NCI-H146 treated with DMSO at 0.1 percent for 48 hours (cell line): ENCODE measurements around the gene PAK4.
"Not testable (repeated sequence)": the region's sequence is repeated elsewhere in the genome, so short reads cannot be mapped to it uniquely, and the experiment has no call there.

Experiments used
- DNase-seq: peaks from one replicate; lab custom pipeline; 2025; ENCODE audit not compliant: unreplicated experiment; lab: John Stamatoyannopoulos, UW

The PAK4 gene

DNA sequence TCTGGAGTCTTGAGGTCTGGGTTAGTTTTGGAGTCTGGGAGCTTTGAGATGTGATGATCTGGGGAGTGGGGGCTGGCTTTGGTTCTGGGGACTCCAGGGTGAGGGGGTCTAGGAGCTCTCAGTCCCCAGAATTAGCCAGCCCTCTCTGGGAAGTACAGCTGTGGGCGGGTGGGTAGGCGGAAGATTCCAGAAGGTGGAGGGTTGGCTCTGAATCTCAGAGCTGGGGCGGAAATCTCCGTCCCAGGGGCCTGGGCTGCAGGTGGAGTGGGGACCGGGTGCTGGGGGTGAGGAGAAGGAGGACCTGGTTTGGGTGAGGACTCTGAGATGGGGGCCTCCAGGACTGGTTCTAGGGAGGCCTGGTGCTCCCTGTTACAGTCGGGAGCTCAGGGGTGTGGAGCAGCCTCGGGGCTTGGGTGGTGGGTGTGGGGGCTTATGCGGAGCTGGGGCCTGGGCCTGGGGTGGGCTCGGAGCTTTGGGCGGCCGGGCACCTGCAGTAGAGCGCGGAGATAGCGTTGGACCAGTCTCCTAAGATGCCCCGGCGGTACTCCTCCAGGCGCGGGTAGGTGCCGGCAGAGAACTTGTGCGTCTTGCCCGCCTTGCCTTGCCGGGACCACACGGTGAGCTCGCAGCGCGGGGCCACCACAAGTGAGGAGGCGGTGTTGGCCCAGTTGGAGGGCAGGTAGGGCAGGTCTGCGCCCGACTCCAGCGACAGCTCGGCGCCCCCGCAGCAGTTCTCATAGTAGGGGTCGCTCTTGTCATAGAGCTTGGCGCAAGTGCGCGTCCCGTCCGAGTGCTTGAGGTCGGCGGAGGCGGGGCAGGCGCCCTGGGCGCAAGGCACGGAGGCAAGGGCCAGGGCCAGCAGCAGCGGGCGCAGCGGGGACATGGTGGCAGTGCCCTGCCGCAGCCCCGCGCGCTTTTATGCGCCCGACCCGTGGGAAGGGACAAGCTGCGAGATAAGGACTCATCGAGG is 78.1 kb downstream of the PAK4 start, which contains the start of gene SYCN:
Gene SYCN, minus strand, starts transcription at position 892 of the 970 bp plus-strand sequence. Its CDS starts 9 bp downstream, at position 883.
- DNase-seq: no peak

DNA sequence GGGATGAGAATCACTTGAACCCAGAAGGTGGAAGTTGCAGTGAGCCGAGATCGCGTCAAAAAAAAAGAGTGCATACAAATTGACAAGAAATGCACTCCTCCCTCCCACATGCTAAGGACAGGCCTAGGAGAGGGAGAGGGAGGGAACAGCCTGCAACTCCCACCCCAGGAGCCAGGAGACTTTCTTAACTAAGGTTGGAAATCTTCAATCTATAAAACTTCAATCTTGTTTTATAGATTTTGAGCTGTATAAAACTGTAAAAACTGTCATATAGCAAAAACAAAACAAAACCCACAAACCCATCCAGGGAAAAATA is 79.8 kb downstream of the PAK4 start:
- no peak for DNase-seq

GRCh38 chr19:39206122-39206521 is 80.5 kb downstream of the PAK4 start:
- no peak for DNase-seq

GRCh38 chr19:39207293-39207836 is 81.8 kb downstream of the PAK4 start:
- no peak for DNase-seq

DNA sequence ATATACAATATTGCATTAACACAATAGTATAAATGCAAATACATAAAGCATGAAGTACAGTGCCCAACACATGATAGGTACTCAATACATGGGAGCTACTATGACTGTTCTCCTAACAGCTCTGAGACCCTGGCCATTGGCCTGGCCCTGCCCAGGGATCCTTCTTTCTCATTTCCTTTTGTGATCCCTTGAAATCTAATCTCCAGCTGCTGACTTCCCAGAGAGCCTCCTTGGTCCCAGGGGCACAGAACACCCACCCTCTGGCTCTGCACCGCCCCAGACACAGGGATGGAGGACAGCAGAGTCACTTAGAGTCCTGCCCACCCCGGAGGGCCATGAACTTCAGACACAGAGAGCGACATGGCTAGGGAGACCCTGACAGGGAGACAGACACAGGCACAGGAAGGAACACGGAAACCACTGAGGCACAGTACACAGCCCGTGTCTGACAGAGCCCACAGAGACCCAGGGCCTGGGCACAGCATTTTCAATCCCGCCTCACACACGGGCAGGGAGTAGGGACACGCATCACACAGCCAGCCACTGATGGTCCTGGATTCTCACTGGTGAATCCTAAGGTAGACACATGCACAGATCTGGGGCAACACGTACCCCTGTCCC is 82.7 kb downstream of the PAK4 start:
- no peak for DNase-seq

DNA sequence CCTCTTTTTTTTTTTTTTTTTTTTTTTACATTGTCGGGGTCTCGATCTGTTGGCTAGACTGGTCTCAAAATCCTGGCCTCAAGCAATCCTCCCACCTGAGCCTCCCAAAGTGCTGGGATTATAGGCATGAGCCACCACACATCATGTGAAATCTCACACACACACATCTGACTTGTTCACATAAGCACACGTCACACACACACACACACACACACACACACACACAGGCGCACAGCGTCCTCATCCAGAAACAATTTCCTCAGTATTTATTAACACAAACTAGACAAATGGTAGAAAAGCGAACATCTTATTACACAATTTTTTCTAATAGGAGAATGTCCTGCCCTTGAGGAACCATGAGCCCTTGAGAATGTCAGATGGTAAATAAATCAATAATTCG is 83.6 kb downstream of the PAK4 start:
- DNase-seq: no peak

- DNase-seq: no peak
These were observed 86.3 kb downstream of the PAK4 start for GRCh38 chr19:39211731-39212374.

DNA sequence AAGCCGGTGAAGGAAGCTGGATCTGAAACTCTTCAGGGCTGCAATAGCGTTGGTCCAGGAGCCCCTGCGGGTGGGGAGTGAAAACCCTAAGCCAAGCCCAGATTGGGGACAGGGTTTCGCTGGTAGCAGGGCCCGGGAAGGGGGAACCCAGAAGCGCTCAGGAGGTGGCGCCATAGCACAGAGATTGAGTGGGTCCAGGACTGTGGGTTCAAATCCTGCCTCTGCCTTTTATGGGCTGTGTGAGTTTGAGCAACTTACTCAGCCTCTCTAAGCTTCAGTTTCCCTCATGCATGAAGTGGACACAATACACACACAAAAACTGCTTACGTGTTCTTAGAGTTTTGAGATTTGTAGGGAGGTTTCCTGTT is 86.8 kb downstream of the PAK4 start:
- no peak for DNase-seq

- DNase-seq: not testable (repeated sequence)
These were observed 89.7 kb downstream of the PAK4 start for GRCh38 chr19:39215323-39215722.

GRCh38 chr19:39217094-39217493 is 91.5 kb downstream of the PAK4 start:
- no peak for DNase-seq

DNA sequence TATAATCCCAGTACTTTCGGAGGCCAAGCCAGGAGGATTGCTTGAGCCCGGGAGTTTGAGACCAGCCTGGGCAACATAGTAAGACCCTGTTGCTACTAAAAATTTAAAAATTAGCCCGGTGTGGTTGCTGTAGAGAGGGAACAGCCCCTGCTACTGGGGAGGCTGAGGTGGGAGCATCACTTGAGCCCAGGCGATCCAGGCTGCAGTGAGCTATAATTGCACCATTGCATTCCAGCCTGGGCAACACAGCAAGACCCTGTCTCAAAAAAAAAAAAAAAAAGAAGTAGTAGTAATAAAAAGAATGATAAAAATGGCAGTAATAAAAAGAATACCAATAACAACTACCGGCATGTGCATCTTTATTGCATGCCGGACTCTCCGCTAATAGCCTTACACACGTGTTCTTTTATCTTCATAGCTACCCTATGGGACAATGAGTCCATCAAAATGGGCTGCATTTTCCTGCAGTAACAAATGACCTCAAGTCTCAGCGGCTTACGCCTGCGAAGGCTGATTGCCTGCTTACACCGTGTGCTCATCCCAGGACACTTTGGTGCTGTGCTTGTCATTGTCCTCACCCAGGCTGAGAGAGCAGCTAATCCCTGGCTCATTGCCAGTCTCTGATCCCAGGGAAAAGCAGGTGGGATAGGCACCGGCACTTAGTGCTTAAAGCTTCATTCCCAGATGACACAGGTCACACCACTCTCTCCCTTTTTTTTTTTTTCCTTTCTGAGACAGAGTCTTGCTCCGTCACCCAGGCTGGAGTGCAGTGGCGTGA is 92.8 kb downstream of the PAK4 start:
- no peak for DNase-seq

- not testable (repeated sequence) for DNase-seq
These were observed 93.5 kb downstream of the PAK4 start for GRCh38 chr19:39219108-39219507.

- no peak for DNase-seq
These were observed 98.2 kb downstream of the PAK4 start for GRCh38 chr19:39223703-39224279.

DNA sequence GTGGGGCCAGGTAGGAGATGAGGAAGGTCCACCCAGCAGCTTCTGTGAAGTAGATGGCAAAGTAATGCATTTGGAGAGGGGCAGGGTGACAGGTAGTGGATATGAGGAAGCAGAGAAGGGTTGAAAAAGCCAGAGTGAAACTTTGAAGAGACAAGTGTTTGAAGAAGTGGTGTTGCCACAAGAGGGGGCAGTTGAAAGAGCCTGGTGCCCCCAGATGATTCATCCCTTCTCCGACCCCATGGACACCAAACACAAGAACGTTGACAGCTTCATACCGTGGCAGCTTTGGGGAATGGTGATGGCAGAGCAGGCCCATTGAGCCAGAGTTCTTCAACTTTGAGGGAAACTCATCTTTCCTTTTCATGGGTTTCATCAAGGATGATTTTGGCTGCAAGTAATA is 99.3 kb downstream of the PAK4 start:
- no peak for DNase-seq
